Activated B cell treated with CpG ODN at 0.5 μM for 24 hours (primary cell): Measurements from ENCODE around the gene SNRNP70. TPM values are rescaled to one million over a fixed set of nuclear protein-coding genes. Genes with fewer than 3 reads are reported as not detected.

Experiments used
- ATAC-seq: fragments of 200-7000 bp; cut with Tn5 transposase; one replicate; pipeline ENCODE4 v1.10.0; 2021; ENCODE audit warnings: low read depth, mild to moderate bottlenecking, moderate library complexity
- CTCF ChIA-PET: fragments of 350-600 bp; sonication (Branson Sonifier 250); formaldehyde crosslinking; loops from one replicate; lab custom pipeline; 2021; ENCODE audit warnings: antibody characterized with exemption; lab: Charles Lee
- POLR2A ChIA-PET: fragments of 350-600 bp; sonication (Branson Sonifier 250); formaldehyde crosslinking; loops from one replicate; lab custom pipeline; 2021; ENCODE audit warnings: antibody characterized with exemption; lab: Charles Lee
- DNase-seq: peaks from one replicate; pipeline ENCODE4 v3.0.0; 2022
- H3K27ac Mint-ChIP-seq: one replicate; pipeline ENCODE4 v1.8.0; 2020; ENCODE audit warnings: mixed read lengths
- H3K27me3 Mint-ChIP-seq: one replicate; pipeline ENCODE4 v1.8.0; 2021; ENCODE audit warnings: mixed read lengths
- H3K36me3 Mint-ChIP-seq: one replicate; pipeline ENCODE4 v1.8.0; 2021; ENCODE audit warnings: low read depth, mixed read lengths
- H3K4me1 Mint-ChIP-seq: one replicate; pipeline ENCODE4 v1.8.0; 2021; ENCODE audit warnings: mixed read lengths
- H3K4me3 Mint-ChIP-seq: one replicate; pipeline ENCODE4 v1.8.0; 2020; ENCODE audit warnings: mild to moderate bottlenecking, mixed read lengths
- H3K9me3 Mint-ChIP-seq: one replicate; pipeline ENCODE4 v1.8.0; 2020; ENCODE audit warnings: mixed read lengths
- intact Hi-C: fragments of 100-400 bp; cut with micrococcal nuclease; formaldehyde crosslinking; loops from one replicate; pipeline ENCODE4 v1.15.1; 2024
- total RNA-seq: library from RNA; stranded (reverse); gene quantifications from 2 replicates; pipeline ENCODE4 v1.2.3, GENCODE V29; 2022
- TF ChIP-seq, protein P1 (sequence below): fragments of 200-600 bp; IDR thresholded peaks from one replicate; pipeline ENCODE4 v1.8.0; 2022; ENCODE audit warnings: antibody characterized with exemption, mild to moderate bottlenecking

Gene SNRNP70
- total RNA-seq, 1 donor from 2014 or later = 298 TPM

DNA sequence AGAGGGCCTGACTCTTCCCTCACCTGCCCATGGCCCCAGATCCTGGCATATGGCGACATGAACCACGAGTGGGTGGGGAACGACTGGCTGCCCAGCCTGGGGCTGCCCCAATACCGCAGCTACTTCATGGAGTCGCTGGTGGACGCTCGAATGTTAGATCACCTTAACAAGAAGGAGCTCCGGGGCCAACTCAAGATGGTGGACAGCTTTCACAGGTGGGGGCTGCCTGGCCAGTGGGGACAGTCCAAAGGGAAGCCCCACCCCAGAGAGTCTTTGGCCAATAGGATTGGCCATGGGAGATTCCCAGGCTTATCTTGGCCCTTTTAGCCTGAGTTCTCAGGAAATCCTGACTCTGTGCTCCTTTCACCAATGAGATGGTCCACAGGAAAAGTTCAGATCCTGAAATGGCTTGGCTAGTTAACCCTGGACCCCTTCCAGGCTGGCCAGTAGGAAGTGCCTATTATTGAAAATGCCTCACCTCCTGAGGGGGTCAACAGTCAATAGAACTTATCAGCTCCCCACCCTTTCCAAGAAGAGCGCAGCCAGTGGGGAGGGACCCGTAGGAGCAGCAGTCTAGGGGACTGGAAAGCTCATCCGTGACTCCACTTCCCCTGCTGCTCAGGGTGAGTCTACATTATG is 62.9 kb downstream of the SNRNP70 start:
- Mint-ChIP-seq H3K27me3 (peaks cover 43% of the 10 kb centered on the region), H3K4me1 (peaks cover 38% of the 10 kb centered on the region), H3K4me3 (peak overlapping the region; percentile 42), H3K36me3 (no peaks in the 10 kb centered on the region), H3K27ac (no peak overlapping the region), H3K9me3 (peaks cover 2% of the 10 kb centered on the region)
- CTCF ChIA-PET = interaction anchor here (1.6 to 1.7 kb wide), 2 partner anchors 34 to 50 kb away, joined by 7 to 9 read pairs; partner anchors contain the start of gene LIN7B
- POLR2A ChIA-PET = interaction anchor here (1.1 to 1.7 kb wide), 2 partner anchors 15 to 274 kb away, joined by 3 read pairs; no protein-coding TSS in a partner anchor
- TF ChIP-seq, protein P1, sequence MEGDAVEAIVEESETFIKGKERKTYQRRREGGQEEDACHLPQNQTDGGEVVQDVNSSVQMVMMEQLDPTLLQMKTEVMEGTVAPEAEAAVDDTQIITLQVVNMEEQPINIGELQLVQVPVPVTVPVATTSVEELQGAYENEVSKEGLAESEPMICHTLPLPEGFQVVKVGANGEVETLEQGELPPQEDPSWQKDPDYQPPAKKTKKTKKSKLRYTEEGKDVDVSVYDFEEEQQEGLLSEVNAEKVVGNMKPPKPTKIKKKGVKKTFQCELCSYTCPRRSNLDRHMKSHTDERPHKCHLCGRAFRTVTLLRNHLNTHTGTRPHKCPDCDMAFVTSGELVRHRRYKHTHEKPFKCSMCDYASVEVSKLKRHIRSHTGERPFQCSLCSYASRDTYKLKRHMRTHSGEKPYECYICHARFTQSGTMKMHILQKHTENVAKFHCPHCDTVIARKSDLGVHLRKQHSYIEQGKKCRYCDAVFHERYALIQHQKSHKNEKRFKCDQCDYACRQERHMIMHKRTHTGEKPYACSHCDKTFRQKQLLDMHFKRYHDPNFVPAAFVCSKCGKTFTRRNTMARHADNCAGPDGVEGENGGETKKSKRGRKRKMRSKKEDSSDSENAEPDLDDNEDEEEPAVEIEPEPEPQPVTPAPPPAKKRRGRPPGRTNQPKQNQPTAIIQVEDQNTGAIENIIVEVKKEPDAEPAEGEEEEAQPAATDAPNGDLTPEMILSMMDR = no peak
- intact Hi-C loops = loop anchor here (5.0 kb wide), 1 partner anchor 59 kb away; no protein-coding TSS in a partner anchor
- ATAC-seq (no peak), DNase-seq (no peak)

DNA sequence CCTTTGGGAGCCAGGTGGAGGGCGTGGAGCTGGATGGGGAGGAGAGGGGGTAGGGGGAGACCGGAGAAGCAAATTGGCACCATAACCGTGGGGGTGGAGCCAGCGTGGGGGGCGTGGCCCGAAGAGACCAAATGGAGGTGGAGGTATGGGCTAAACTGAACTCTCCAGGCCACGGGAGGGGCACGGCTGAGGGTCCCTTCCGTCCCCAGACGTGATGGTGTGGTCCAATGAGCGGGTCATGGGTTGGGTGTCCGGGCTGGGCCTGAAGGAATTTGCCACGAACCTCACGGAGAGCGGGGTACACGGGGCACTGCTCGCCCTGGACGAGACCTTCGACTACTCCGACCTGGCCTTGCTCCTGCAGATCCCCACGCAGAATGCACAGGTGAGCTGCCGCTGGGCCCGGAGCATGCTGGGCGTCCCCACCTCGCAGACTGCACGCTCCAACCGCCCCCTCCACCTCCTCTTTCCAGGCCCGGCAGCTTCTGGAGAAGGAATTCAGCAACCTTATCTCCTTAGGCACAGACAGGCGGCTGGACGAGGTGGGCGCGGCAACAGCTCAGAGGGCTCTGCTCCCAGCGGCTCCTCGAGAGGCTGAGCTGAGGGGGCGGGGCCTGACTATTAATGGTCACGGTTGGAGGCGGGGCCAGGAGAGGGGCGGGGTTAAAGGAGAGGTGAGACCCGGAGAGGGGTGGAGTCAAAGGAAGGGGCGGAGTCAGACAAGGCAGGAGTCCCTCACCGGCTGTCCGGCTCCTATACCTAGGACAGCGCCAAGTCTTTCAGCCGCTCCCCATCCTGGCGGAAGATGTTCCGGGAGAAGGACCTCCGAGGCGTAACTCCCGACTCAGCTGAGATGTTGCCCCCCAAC is 63.8 kb downstream of the SNRNP70 start:
- ATAC-seq = peak; percentile 66
- peak overlapping the region; percentile 82 for H3K4me3 Mint-ChIP-seq
- intact Hi-C loops = loop anchor here (5.0 kb wide), 1 partner anchor 58 kb away; no protein-coding TSS in a partner anchor
- H3K4me1 Mint-ChIP-seq = peaks cover 37% of the 10 kb centered on the region
- H3K27ac Mint-ChIP-seq = no peak overlapping the region
- TF ChIP-seq, protein P1 = no peak
- H3K36me3 Mint-ChIP-seq = no peaks in the 10 kb centered on the region
- CTCF ChIA-PET = interaction anchor here (1.6 to 1.7 kb wide), 2 partner anchors 35 to 51 kb away, joined by 7 to 9 read pairs; partner anchors contain the start of gene LIN7B
- POLR2A ChIA-PET = interaction anchor here (0.5 to 1.7 kb wide), 4 partner anchors 16 to 1184 kb away, joined by 3 read pairs; no protein-coding TSS in a partner anchor
- H3K27me3 Mint-ChIP-seq = peaks cover 50% of the 10 kb centered on the region
- peak; percentile 72 for DNase-seq
- peaks cover 4% of the 10 kb centered on the region for H3K9me3 Mint-ChIP-seq

DNA sequence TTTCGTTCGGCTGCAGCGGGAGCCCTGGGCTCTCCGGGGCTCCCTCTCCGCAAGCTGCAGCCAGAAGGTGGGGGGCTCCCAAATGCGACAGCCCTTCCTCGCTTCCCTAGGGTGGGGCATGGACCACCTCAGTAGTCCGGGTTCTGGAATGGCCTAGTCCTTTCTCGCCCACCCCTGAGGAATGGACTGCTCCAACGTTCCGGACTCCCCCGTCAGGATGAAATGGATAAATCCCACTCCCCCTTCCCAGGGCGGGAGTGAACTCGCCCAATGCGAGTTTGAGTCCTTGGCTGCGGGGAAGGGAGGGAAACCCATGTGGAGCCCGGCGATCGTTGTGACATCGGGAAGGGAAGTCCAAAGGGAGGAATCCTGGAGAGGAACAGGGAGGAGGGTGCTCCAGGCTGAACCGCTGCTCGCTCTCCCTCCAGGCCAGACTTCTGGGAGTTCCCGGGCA is 64.4 kb downstream of the SNRNP70 start:
- TF ChIP-seq, protein P1 = no peak
- Mint-ChIP-seq H3K36me3 (no peaks in the 10 kb centered on the region), H3K9me3 (peaks cover 10% of the 10 kb centered on the region), H3K27ac (no peak overlapping the region), H3K4me3 (peak overlapping the region; percentile 82), H3K4me1 (peaks cover 37% of the 10 kb centered on the region), H3K27me3 (peaks cover 54% of the 10 kb centered on the region)
- no peak for DNase-seq
- CTCF ChIA-PET = interaction anchor here (1.6 to 1.7 kb wide), 2 partner anchors 36 to 52 kb away, joined by 7 to 9 read pairs; partner anchors contain the start of gene LIN7B
- POLR2A ChIA-PET = interaction anchor here (0.5 to 1.7 kb wide), 3 partner anchors 16 to 275 kb away, joined by 3 read pairs; no protein-coding TSS in a partner anchor
- ATAC-seq = no peak
- intact Hi-C loops = loop anchor here (5.0 kb wide), 1 partner anchor 58 kb away; no protein-coding TSS in a partner anchor

DNA sequence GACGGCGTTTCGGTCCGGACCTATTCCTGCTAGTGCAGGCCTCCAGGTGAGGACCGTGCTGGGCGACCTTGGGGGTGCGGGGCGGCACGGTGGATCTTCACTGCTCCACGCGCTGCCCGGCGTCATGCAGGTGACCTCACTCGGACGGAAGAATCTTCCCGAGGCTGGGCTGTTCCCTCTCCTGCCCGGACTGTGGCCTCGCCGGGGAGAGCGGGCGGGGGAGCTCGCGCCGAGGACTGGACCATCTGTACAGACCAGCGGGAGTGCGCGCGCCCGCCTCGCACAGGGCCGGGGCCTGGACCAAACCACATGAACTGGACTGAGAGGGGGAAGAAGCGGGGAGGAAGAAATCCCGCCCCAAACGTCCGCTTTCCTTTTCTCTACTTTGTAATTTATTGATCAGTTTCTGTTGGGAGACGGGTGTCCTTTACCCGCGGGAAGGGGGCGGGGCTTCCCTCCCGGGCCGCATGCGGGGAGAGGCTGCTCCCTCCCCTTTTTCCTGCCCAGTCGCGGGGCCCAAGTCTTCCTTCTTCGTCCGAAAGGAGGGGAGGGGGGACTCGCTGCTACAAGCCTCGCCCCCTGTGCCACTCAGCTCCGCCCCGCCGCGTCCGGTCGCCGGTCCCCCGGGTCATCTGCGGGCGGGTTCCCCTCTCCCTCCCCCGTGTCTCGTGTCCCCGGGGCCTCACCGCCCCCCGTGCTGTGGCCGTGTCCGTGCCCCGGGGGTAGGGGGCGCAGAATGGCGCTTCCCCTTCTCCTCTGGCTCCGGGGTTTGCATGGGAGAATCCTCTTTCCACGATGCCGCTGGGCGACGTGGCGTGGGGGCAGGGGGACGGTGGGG is 65.1 kb downstream of the SNRNP70 start:
- no peak overlapping the region for H3K27ac Mint-ChIP-seq
- H3K4me3 Mint-ChIP-seq = peak overlapping the region; percentile 82
- H3K9me3 Mint-ChIP-seq = peaks cover 10% of the 10 kb centered on the region
- DNase-seq (peak; percentile 44), ATAC-seq (peak; percentile 38)
- TF ChIP-seq, protein P1 = no peak
- H3K36me3 Mint-ChIP-seq = no peaks in the 10 kb centered on the region
- intact Hi-C loops = no loop called here
- H3K27me3 Mint-ChIP-seq = peaks cover 56% of the 10 kb centered on the region
- peaks cover 37% of the 10 kb centered on the region for H3K4me1 Mint-ChIP-seq
- ChIA-PET CTCF (interaction anchor here (0.9 to 1.0 kb wide), 2 partner anchors 36 to 53 kb away, joined by 3 to 4 read pairs; partner anchors contain the start of gene LIN7B), POLR2A (interaction anchor here (0.6 to 1.7 kb wide), 4 partner anchors 17 to 636 kb away, joined by 3 to 6 read pairs (median 4); no protein-coding TSS in a partner anchor)
